ENCODE results near the gene RTN4IP1.

DNA sequence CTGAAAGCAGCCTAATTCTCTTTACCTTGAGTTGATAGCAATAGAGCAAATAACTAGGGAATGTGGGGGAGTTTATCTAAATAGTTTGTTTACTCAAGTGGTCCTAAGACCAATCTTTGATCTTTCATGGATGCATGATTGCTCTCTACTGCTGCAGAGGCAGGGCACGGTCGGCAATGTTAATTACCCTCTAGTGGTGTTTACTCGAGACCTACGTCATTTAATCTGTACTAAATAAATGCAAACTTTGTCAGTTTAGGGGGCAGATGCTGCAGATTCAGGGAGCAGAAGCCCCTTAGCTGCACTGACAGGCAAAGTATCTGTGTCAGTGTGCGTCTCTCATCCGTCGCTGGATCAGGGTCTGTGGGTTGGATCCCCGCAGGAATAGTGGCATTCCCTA lies 6.9 kb downstream of the RTN4IP1 start:
- TF ChIP-seq POLR2A (IDR thresholded peaks at IDR 0.05) = no peak
- TF ChIP-seq, protein P1, sequence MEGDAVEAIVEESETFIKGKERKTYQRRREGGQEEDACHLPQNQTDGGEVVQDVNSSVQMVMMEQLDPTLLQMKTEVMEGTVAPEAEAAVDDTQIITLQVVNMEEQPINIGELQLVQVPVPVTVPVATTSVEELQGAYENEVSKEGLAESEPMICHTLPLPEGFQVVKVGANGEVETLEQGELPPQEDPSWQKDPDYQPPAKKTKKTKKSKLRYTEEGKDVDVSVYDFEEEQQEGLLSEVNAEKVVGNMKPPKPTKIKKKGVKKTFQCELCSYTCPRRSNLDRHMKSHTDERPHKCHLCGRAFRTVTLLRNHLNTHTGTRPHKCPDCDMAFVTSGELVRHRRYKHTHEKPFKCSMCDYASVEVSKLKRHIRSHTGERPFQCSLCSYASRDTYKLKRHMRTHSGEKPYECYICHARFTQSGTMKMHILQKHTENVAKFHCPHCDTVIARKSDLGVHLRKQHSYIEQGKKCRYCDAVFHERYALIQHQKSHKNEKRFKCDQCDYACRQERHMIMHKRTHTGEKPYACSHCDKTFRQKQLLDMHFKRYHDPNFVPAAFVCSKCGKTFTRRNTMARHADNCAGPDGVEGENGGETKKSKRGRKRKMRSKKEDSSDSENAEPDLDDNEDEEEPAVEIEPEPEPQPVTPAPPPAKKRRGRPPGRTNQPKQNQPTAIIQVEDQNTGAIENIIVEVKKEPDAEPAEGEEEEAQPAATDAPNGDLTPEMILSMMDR (IDR thresholded peaks at IDR 0.05) = no peak
